Ramos (cell line): ENCODE data around the gene TRIM67.

Source experiments
- in situ Hi-C: fragments of 300-500 bp; cut with MboI; formaldehyde crosslinking; loops from one replicate; pipeline ENCODE4 v1.14.3; 2022; ENCODE audit warnings: low sequenced_read_pairs; ENCODE audit not compliant: unreplicated experiment

Gene TRIM67

GRCh38 chr1:231201375-231201978 lies 39.6 kb downstream of the TRIM67 start:
- in situ Hi-C loops = loop anchor here (25.0 kb wide), 1 partner anchor 289 kb away; no protein-coding TSS in a partner anchor

GRCh38 chr1:231201979-231202633 lies 40.2 kb downstream of the TRIM67 start:
- in situ Hi-C loops = loop anchor here (25.0 kb wide), 1 partner anchor 290 kb away; no protein-coding TSS in a partner anchor

GRCh38 chr1:231203259-231204057 lies 41.6 kb downstream of the TRIM67 start:
- in situ Hi-C loops = loop anchor here (25.0 kb wide), 1 partner anchor 291 kb away; no protein-coding TSS in a partner anchor

- in situ Hi-C loops = loop anchor here (25.0 kb wide), 1 partner anchor 295 kb away; no protein-coding TSS in a partner anchor
These were observed 45.0 kb downstream of the TRIM67 start for GRCh38 chr1:231206856-231207255.

GRCh38 chr1:231207437-231207836 lies 45.6 kb downstream of the TRIM67 start:
- in situ Hi-C loops = loop anchor here (25.0 kb wide), 1 partner anchor 295 kb away; no protein-coding TSS in a partner anchor

- in situ Hi-C loops = loop anchor here (25.0 kb wide), 1 partner anchor 297 kb away; no protein-coding TSS in a partner anchor
These were observed 47.1 kb downstream of the TRIM67 start for GRCh38 chr1:231208980-231209379.

GRCh38 chr1:231209531-231209930 lies 47.7 kb downstream of the TRIM67 start:
- in situ Hi-C loops = loop anchor here (25.0 kb wide), 1 partner anchor 297 kb away; no protein-coding TSS in a partner anchor

GRCh38 chr1:231210126-231210525 lies 48.3 kb downstream of the TRIM67 start:
- in situ Hi-C loops = loop anchor here (25.0 kb wide), 1 partner anchor 298 kb away; no protein-coding TSS in a partner anchor

GRCh38 chr1:231211005-231211857 lies 49.4 kb downstream of the TRIM67 start:
- in situ Hi-C loops = loop anchor here (25.0 kb wide), 1 partner anchor 299 kb away; no protein-coding TSS in a partner anchor

GRCh38 chr1:231212301-231212700 lies 50.4 kb downstream of the TRIM67 start:
- in situ Hi-C loops = loop anchor here (25.0 kb wide), 1 partner anchor 300 kb away; no protein-coding TSS in a partner anchor

- in situ Hi-C loops = loop anchor here (25.0 kb wide), 1 partner anchor 302 kb away; no protein-coding TSS in a partner anchor
These were observed 52.1 kb downstream of the TRIM67 start for GRCh38 chr1:231213831-231214573.

- in situ Hi-C loops = loop anchor here (25.0 kb wide), 1 partner anchor 303 kb away; no protein-coding TSS in a partner anchor
These were observed 53.2 kb downstream of the TRIM67 start for GRCh38 chr1:231214918-231215680.

- in situ Hi-C loops = loop anchor here (25.0 kb wide), 1 partner anchor 304 kb away; no protein-coding TSS in a partner anchor
These were observed 54.0 kb downstream of the TRIM67 start for GRCh38 chr1:231215681-231216385.

GRCh38 chr1:231216498-231216897 lies 54.6 kb downstream of the TRIM67 start:
- in situ Hi-C loops = loop anchor here (25.0 kb wide), 1 partner anchor 304 kb away; no protein-coding TSS in a partner anchor

- in situ Hi-C loops = loop anchor here (25.0 kb wide), 1 partner anchor 305 kb away; no protein-coding TSS in a partner anchor
These were observed 55.2 kb downstream of the TRIM67 start for GRCh38 chr1:231217056-231217455.

GRCh38 chr1:231218078-231218477 lies 56.2 kb downstream of the TRIM67 start:
- in situ Hi-C loops = loop anchor here (25.0 kb wide), 1 partner anchor 306 kb away; no protein-coding TSS in a partner anchor
